GM18868 (cell line): ENCODE data around the gene TCTN3.
"Not testable (repeated sequence)": the region's sequence is repeated elsewhere in the genome, so short reads cannot be mapped to it uniquely, and the experiment has no call there.

ENCODE experiments used
- ATAC-seq: cut with Tn5 transposase; IDR thresholded peaks from one replicate; pipeline ENCODE4 v1.9.1; 2021; ENCODE audit warnings: mild to moderate bottlenecking, moderate library complexity; ENCODE audit not compliant: unreplicated experiment

TCTN3 gene

DNA sequence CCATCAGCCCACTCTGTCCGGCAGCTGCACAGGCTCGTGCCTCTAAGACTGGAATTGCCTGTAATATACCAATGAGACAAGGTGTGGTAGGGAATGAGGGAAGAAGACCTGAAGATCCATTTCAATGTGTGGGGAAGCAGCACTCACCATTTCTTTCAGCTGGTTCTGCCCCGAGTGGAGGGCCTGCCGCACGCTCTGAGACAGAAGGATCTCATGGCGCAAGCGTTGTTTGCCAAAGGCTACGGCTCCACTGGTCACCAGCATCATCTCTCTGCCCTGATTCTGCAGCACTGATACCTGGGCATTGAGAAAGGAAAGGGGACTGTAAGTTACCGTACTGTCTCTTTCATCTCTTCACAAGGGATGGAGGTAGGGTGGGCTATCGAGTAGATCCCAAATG lies 56.6 kb downstream of the TCTN3 start:
- ATAC-seq = no peak

DNA sequence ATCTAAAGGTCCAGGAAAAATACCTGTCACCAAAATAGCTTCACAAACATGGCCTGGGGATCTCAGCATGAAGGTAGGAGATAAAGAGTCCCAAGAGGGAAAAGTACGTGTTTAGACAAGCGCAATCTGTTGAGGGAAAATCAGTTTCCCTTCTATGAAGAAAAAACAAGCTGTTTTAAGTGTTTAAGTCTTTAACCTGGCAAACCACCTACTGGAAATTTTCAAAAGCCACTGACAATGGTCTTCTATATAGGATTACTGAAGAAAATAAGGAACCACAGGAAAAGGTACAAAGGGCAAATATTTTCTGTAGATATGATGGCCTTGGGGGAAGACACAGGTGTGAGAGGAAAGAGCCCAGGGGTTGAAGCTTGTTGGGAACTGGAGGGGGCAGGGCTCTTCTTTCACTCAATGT lies 58.4 kb downstream of the TCTN3 start:
- no peak for ATAC-seq

DNA sequence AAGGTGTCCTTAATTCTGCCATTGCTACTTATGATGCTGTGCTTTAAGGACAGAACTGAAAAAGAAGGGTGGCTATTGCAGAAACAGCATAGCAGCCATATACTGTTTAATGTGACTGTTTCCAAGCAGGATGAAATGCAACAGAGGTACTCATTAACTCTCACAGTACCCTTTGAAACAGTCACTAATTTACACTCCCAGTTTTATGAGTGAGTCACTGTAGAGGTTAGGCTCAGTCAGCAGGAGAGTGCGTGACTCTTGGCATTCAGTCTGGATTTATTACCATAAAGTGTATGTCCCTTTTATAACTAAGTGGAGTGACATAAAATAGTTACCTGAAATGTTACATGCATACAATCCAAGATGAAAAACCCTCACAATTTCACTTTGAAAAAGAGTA lies 64.9 kb downstream of the TCTN3 start:
- no peak for ATAC-seq

DNA sequence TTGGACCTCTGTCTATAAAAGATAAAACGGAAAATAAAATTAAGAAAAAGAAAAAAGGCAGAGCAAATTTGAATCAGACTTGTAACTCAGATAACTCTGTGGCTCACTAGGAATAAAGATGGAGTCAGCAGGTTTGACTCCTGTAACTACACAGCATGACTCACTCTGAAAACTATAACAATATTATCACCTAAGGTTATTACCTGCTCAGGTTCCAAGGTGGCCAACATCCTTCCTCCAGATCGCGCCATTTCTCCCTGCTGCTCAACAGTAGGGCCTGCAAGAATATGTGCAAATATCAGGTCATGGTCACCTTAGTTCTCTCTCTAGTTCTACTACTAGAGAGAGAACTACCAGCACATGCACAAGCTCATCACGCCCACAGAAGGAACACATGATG lies 67.2 kb downstream of the TCTN3 start:
- ATAC-seq = no peak

DNA sequence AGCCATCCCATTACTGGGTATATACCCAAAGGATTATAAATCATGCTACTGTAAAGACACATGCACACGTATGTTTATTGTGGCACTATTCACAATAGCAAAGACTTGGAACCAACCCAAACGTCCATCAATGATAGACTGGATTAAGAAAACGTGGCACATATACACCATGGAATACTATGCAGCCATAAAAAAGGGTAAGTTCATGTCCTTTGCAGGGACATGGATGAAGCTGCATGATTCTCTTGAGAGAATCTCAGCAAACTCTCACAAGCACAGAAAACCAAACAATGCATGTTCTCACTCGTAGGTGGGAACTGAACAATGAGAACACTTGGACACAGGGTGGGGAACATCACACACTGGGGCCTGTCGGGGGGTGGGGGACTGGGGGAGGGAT lies 73.3 kb downstream of the TCTN3 start:
- not testable (repeated sequence) for ATAC-seq

DNA sequence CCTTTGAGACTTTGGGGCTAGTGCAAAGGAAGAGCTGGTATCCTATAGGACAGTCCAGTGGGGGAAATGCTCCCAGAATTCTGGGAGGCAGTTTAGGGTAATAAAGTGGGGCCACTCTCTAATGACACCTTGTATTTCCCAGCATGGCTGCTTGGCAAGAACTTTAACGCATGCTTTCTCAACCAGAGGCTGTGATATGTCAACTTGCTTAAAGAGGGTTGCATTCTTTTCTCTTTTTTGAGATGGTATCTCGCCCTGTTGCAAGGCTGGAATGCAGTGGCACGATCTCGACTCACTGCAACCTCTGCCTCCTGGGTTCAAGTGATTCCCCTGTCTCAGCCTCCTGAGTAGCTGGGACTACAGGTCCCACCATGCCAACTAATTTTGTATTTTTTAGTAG lies 75.6 kb downstream of the TCTN3 start:
- no peak for ATAC-seq

DNA sequence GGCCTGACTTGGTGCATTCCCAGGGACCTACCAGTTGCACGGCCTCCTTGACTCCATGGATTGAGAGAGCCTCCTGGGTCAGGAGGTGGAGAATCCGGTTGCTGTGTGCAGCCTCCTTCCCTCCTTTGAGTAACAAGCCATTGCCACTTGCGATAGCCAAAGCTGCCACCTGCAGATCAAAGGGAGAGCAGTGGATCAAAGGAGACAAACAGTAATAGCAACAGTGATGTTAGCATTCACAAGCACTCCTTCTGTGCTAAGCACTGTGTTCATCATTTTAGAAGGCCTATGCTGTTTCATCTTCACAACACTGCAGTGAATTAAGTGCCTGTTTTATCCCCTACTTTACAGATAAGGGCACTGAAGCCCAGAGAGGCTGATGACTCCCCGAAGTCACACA lies 77.3 kb downstream of the TCTN3 start:
- no peak for ATAC-seq
